ENCODE results near the gene APOBEC3H.

DNA sequence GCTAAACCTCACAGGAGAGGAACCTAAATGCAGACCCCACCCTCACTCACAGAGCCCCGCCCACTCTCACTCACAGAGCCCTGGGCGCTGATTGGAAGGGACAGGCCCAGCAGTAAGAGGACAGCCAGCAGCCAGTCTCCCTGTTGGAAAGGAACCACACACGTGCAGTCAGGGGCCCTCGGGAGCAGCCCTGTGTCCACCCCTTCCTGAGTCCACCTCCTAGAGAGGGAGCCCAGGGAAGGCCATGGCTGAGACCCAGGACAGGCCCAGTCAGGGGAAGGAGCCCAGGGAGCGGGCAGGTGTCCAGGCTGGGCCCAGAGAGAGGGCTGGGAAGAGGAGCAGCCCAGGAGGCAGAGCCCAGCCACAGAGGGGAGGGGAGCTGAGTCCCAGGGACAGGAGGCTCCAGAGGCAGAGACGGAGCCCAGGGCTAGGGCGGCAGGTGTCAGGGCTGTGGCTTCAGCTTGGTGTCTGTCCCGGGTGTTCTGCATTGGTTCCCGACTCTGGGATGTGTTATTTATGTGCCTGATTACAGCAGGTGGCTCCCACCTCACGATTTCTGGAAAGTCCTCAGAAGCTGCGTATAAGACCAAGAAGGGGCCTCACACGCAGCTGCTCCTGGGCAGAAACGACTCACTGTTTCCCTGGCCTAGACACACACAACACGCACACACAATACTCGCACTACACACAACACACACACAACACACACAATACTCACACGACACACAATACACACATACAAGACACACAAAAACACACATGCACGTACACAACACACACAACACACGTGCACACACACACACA, 9.0 kb upstream of the APOBEC3H start:
- no peak for TF ChIP-seq EZH2 (IDR thresholded peaks at IDR 0.05; ENCODE audit: low read length, unreplicated experiment)
- TF ChIP-seq, protein P1, sequence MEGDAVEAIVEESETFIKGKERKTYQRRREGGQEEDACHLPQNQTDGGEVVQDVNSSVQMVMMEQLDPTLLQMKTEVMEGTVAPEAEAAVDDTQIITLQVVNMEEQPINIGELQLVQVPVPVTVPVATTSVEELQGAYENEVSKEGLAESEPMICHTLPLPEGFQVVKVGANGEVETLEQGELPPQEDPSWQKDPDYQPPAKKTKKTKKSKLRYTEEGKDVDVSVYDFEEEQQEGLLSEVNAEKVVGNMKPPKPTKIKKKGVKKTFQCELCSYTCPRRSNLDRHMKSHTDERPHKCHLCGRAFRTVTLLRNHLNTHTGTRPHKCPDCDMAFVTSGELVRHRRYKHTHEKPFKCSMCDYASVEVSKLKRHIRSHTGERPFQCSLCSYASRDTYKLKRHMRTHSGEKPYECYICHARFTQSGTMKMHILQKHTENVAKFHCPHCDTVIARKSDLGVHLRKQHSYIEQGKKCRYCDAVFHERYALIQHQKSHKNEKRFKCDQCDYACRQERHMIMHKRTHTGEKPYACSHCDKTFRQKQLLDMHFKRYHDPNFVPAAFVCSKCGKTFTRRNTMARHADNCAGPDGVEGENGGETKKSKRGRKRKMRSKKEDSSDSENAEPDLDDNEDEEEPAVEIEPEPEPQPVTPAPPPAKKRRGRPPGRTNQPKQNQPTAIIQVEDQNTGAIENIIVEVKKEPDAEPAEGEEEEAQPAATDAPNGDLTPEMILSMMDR (conservative IDR thresholded peaks at IDR 0.05; ENCODE audit: low read depth, low read length), result no peak

Measured in PC-3 (cell line).